ENCODE results near the gene SEC14L5. TPM values are rescaled to one million over a fixed set of nuclear protein-coding genes. Genes with fewer than 3 reads are reported as not detected.

Gene SEC14L5
- total RNA-seq, 2 donors from 2014 or later: 0.74 to 0.77 TPM

DNA sequence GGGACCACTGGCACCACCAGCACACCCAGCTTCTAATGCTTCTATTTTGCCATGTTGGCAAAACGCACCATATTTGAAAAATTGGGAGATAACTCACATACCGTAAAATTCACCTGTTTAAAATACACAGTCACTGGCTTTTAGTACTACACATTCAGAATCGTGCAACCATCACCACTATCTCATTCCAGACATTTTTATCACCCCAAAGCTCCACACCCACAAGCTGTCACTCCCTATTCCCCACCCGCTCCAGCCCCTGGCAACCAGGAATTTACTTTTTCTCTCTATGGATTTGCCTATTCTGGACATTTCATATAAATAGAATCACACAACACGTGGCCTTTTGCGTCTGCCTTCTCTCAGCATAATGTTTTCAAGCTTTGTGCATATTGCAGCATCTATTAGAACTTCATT is 46.2 kb upstream of the SEC14L5 start:
- no peaks in the 10 kb centered on the region for H3K27me3 ChIP-seq (replicated peaks; ENCODE audit: insufficient read depth)
- no peaks in the 10 kb centered on the region for H3K36me3 ChIP-seq
- no peaks in the 10 kb centered on the region for H3K4me1 ChIP-seq (replicated peaks)
- intact Hi-C loops (cut with DNase I): no loop called here
- WGBS: 71% methylated on average over 6 of the region's 6 CpGs
- TF ChIP-seq, protein P1, sequence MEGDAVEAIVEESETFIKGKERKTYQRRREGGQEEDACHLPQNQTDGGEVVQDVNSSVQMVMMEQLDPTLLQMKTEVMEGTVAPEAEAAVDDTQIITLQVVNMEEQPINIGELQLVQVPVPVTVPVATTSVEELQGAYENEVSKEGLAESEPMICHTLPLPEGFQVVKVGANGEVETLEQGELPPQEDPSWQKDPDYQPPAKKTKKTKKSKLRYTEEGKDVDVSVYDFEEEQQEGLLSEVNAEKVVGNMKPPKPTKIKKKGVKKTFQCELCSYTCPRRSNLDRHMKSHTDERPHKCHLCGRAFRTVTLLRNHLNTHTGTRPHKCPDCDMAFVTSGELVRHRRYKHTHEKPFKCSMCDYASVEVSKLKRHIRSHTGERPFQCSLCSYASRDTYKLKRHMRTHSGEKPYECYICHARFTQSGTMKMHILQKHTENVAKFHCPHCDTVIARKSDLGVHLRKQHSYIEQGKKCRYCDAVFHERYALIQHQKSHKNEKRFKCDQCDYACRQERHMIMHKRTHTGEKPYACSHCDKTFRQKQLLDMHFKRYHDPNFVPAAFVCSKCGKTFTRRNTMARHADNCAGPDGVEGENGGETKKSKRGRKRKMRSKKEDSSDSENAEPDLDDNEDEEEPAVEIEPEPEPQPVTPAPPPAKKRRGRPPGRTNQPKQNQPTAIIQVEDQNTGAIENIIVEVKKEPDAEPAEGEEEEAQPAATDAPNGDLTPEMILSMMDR (IDR thresholded peaks at IDR 0.05): no peak
- no peak for TF ChIP-seq POLR2AphosphoS5 (IDR thresholded peaks at IDR 0.05)
- TF ChIP-seq POLR2A (IDR thresholded peaks at IDR 0.05): no peak
- no peaks in the 10 kb centered on the region for H3K9me3 ChIP-seq
- peak overlapping the region in 1 of 2 donors; percentile 60 for H3K27ac ChIP-seq
- DNase-seq (ENCODE audit: low spot score): no peak
- H3K4me3 ChIP-seq: no peak overlapping the region

DNA sequence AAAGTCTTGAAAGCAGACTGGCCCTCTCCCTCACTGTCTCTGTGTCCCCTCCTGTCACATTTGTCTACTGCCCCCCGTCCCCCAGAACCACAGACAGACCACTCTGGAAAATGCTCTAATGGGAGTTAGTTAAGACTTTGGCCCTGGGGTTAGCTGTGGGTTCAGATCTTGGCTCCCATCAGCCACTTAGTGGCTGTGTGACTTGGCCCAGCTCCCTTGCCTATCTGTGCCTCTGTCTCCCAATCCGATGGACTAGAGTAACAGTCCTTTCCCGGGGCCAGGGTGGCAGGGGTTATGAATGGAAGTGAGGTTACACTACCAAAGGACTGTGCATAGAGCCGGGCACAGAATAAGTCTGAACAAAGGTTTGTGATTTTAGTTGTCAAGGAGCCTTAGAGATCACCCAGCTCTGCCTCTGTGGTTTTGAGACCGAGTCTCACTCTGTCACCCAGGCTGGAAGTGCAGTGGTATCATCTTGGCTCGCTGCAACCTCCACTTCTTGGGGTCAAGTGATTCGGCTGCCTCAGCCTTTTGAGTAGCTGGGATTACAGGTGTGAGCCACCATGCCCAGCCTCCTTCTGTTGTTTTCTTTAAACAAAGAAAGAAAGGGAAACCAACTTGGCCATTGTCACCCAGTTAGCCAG is 44.9 kb upstream of the SEC14L5 start:
- TF ChIP-seq, protein P1 (IDR thresholded peaks at IDR 0.05): no peak
- TF ChIP-seq POLR2AphosphoS5 (IDR thresholded peaks at IDR 0.05): no peak
- WGBS: 80% methylated on average over 7 of the region's 7 CpGs
- Histone ChIP-seq H3K4me1 (replicated peaks) (no peaks in the 10 kb centered on the region), H3K4me3 (no peak overlapping the region), H3K36me3 (no peaks in the 10 kb centered on the region), H3K27me3 (replicated peaks; ENCODE audit: insufficient read depth) (no peaks in the 10 kb centered on the region), H3K27ac (peak overlapping the region; percentile 45 to 60), H3K9me3 (no peaks in the 10 kb centered on the region)
- intact Hi-C loops (cut with DNase I): no loop called here
- no peak for DNase-seq (ENCODE audit: low spot score)

DNA sequence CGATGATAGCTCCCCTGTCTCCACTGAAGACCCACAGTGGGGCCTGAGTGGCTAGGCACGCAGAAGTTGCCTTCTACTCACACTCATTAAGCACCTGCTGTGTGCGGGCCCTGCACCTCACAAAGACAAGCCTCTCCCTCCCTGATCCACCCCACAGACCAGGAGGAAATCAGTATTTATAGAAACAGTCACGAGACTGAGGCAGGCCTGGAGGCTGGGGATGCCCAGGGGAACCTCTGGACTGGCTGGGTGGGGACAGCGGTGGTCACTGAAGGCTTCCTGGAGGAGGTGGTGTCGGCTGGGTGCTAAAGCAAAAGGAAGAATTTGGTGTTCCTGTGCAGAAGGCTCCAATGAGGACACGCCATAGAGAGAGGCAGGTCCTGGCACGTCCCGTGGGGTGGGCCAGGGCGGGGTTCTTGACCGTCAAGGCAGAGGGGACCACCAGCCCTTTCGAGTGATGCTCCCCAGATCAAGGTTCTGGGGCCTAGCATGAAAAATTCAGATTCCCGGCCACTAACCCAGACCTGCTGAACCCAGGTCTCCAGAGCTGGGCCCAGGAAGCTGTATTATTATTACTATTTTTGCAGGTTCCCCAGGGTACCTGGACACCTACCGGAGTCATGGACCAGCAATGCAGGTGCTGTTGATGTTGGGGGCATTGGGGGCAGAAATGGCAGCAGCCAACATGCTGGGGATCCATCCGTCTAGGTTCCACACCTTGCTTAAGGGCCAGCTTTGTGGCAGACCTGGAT is 44.2 kb upstream of the SEC14L5 start:
- H3K4me3 ChIP-seq: no peak overlapping the region
- no peaks in the 10 kb centered on the region for H3K9me3 ChIP-seq
- intact Hi-C loops (cut with DNase I): no loop called here
- no peaks in the 10 kb centered on the region for H3K36me3 ChIP-seq
- TF ChIP-seq, protein P1 (IDR thresholded peaks at IDR 0.05): no peak
- TF ChIP-seq POLR2A (IDR thresholded peaks at IDR 0.05) (no peak), POLR2AphosphoS5 (IDR thresholded peaks at IDR 0.05) (no peak)
- no peaks in the 10 kb centered on the region for H3K27me3 ChIP-seq (replicated peaks; ENCODE audit: insufficient read depth)
- no peak overlapping the region for H3K27ac ChIP-seq
- 92% methylated on average over 15 of the region's 15 CpGs for WGBS
- no peaks in the 10 kb centered on the region for H3K4me1 ChIP-seq (replicated peaks)
- no peak for DNase-seq (ENCODE audit: low spot score)

DNA sequence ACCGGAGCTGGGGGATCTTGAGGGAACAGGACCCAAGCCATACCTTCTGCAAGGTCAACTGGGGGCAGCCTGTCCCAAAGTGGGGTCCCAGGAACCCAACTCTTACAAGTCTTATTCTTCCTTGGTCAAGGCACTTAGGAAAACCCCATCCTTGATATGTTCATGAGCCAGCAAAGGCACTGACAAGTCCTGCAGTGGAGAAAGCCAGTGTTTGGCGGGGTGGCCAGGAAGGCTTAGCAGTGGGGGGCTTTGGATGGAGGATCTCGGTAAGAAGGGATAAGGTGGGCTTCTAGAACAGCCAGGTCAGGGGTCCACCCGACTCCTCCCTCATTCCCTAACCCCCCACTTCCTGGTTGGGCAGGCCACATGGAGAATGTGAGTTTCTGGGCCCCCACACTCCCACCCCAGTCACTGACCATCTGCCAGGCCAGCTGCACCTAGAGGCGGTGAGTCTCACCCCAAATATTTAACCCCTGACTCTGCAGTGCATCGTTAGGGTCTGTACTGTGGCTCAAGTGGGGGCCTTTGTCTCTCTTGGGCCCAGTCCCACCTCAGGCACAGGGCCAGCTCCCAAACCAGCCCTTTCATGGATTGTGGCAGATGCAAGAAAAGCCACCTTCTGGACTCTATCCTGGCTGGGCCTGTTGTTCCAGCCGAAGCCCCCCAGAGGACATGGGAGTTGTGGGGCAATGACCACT is 43.5 kb upstream of the SEC14L5 start:
- Histone ChIP-seq H3K4me1 (replicated peaks) (no peaks in the 10 kb centered on the region), H3K36me3 (no peaks in the 10 kb centered on the region), H3K27me3 (replicated peaks; ENCODE audit: insufficient read depth) (no peaks in the 10 kb centered on the region), H3K27ac (no peak overlapping the region), H3K9me3 (no peaks in the 10 kb centered on the region), H3K4me3 (no peak overlapping the region)
- WGBS: 90% methylated on average over 7 of the region's 7 CpGs
- TF ChIP-seq POLR2A (IDR thresholded peaks at IDR 0.05) (no peak), POLR2AphosphoS5 (IDR thresholded peaks at IDR 0.05) (no peak)
- TF ChIP-seq, protein P1 (IDR thresholded peaks at IDR 0.05): no peak
- no peak for DNase-seq (ENCODE audit: low spot score)
- intact Hi-C loops (cut with DNase I): no loop called here

Data from prostate gland (tissue), 2 donors.